Liver (tissue), 3 donors: Measurements from ENCODE around the gene RAD51B.

Experiments
- EGR1 ChIP-seq, 2 donors: IDR thresholded peaks; 2 replicates each; pipeline ENCODE4 v1.6.1; 2016 to 2018; ENCODE audit warnings: antibody characterized with exemption in 2 of 2, low read depth in 2 of 2
- GABPA ChIP-seq, 2 donors: IDR thresholded peaks in 1 of 2; conservative IDR thresholded peaks in 1 of 2; 2 replicates each; pipeline ENCODE4 v1.6.1; 2016; ENCODE audit warnings: antibody characterized with exemption in 2 of 2, mild to moderate bottlenecking in 1 of 2, moderate library complexity in 1 of 2
- HNF4A ChIP-seq, 2 donors: conservative IDR thresholded peaks; 2 replicates each; pipeline ENCODE4 v1.6.1; 2016; ENCODE audit warnings: antibody characterized with exemption in 2 of 2, mild to moderate bottlenecking in 2 of 2
- NR2F2 ChIP-seq: IDR thresholded peaks from 2 replicates; pipeline ENCODE4 v1.6.1; 2016; ENCODE audit warnings: antibody characterized with exemption
- RAD21 ChIP-seq, 2 donors: IDR thresholded peaks; 2 replicates each; pipeline ENCODE4 v1.6.1; 2016; ENCODE audit warnings: antibody characterized with exemption in 2 of 2, mild to moderate bottlenecking in 2 of 2
- RXRA ChIP-seq, 2 donors: IDR thresholded peaks; 2 replicates each; pipeline ENCODE4 v1.6.1; 2017 to 2018; ENCODE audit warnings: antibody characterized with exemption in 2 of 2, mild to moderate bottlenecking in 1 of 2
- SP1 ChIP-seq: IDR thresholded peaks from 2 replicates; pipeline ENCODE4 v1.6.1; 2018; ENCODE audit warnings: antibody characterized with exemption, mild to moderate bottlenecking
- TAF1 ChIP-seq: conservative IDR thresholded peaks from 2 replicates; pipeline ENCODE4 v1.6.1; 2016; ENCODE audit warnings: antibody characterized with exemption, mild to moderate bottlenecking
- YY1 ChIP-seq: IDR thresholded peaks from 2 replicates; pipeline ENCODE4 v1.6.1; 2016; ENCODE audit warnings: antibody characterized with exemption, mild to moderate bottlenecking
- TF ChIP-seq, protein P1 (sequence below): fragments of 150-350 bp; IDR thresholded peaks from 2 replicates; pipeline ENCODE4 v1.5.1; 2017; ENCODE audit warnings: improper control_type of control experiment, low read depth, low read length; ENCODE audit not compliant: missing input control
- TF ChIP-seq, protein P2 (sequence below): IDR thresholded peaks from 2 replicates; pipeline ENCODE4 v1.6.1; 2016; ENCODE audit warnings: antibody characterized with exemption, mild to moderate bottlenecking
- TF ChIP-seq, protein P3 (sequence below): IDR thresholded peaks from 2 replicates; pipeline ENCODE4 v1.6.1; 2016; ENCODE audit warnings: antibody characterized with exemption
- TF ChIP-seq, protein P4 (sequence below): IDR thresholded peaks from 2 replicates; pipeline ENCODE4 v1.6.1; 2016; ENCODE audit warnings: antibody characterized with exemption
- TF ChIP-seq, protein P5 (sequence below): IDR thresholded peaks from 2 replicates; pipeline ENCODE4 v1.6.1; 2016; ENCODE audit warnings: antibody characterized with exemption
- donor health status: healthy.
- donor health status: healthy.

DNA sequence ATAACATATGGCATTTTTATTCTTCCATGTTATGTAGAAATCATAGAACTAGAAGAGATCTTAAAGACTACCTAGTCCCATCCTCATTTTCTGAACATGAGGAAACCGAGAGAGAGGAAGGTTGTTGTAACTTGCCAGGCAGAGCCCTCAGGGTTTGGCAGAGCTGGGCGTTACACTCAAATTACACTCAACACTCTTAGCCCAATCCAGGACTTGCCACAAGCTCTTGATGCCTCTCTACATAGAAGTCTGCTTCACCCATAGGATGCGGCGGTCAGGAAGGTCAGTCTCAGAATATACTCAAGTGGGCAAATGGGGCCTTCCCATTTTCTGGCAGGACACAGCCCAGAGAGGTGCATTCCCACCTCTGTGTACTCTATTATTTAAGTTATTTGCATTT is 765.2 kb downstream of the RAD51B start:
- TF ChIP-seq, protein P1, sequence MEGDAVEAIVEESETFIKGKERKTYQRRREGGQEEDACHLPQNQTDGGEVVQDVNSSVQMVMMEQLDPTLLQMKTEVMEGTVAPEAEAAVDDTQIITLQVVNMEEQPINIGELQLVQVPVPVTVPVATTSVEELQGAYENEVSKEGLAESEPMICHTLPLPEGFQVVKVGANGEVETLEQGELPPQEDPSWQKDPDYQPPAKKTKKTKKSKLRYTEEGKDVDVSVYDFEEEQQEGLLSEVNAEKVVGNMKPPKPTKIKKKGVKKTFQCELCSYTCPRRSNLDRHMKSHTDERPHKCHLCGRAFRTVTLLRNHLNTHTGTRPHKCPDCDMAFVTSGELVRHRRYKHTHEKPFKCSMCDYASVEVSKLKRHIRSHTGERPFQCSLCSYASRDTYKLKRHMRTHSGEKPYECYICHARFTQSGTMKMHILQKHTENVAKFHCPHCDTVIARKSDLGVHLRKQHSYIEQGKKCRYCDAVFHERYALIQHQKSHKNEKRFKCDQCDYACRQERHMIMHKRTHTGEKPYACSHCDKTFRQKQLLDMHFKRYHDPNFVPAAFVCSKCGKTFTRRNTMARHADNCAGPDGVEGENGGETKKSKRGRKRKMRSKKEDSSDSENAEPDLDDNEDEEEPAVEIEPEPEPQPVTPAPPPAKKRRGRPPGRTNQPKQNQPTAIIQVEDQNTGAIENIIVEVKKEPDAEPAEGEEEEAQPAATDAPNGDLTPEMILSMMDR, result no peak
- TF ChIP-seq TAF1 (no peak), GABPA (IDR thresholded peaks at IDR 0.05 in 1 of 2, conservative IDR thresholded peaks at IDR 0.05 in 1 of 2) (no peak), RAD21 (IDR thresholded peaks at IDR 0.05) (no peak), RXRA (IDR thresholded peaks at IDR 0.05) (no peak), YY1 (no peak), NR2F2 (no peak), EGR1 (IDR thresholded peaks at IDR 0.05; ENCODE audit: low read depth in 2 of 2) (no peak), HNF4A (conservative IDR thresholded peaks at IDR 0.05) (no peak), SP1 (no peak)
- TF ChIP-seq, protein P2, sequence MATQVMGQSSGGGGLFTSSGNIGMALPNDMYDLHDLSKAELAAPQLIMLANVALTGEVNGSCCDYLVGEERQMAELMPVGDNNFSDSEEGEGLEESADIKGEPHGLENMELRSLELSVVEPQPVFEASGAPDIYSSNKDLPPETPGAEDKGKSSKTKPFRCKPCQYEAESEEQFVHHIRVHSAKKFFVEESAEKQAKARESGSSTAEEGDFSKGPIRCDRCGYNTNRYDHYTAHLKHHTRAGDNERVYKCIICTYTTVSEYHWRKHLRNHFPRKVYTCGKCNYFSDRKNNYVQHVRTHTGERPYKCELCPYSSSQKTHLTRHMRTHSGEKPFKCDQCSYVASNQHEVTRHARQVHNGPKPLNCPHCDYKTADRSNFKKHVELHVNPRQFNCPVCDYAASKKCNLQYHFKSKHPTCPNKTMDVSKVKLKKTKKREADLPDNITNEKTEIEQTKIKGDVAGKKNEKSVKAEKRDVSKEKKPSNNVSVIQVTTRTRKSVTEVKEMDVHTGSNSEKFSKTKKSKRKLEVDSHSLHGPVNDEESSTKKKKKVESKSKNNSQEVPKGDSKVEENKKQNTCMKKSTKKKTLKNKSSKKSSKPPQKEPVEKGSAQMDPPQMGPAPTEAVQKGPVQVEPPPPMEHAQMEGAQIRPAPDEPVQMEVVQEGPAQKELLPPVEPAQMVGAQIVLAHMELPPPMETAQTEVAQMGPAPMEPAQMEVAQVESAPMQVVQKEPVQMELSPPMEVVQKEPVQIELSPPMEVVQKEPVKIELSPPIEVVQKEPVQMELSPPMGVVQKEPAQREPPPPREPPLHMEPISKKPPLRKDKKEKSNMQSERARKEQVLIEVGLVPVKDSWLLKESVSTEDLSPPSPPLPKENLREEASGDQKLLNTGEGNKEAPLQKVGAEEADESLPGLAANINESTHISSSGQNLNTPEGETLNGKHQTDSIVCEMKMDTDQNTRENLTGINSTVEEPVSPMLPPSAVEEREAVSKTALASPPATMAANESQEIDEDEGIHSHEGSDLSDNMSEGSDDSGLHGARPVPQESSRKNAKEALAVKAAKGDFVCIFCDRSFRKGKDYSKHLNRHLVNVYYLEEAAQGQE, result no peak
- TF ChIP-seq, protein P3, sequence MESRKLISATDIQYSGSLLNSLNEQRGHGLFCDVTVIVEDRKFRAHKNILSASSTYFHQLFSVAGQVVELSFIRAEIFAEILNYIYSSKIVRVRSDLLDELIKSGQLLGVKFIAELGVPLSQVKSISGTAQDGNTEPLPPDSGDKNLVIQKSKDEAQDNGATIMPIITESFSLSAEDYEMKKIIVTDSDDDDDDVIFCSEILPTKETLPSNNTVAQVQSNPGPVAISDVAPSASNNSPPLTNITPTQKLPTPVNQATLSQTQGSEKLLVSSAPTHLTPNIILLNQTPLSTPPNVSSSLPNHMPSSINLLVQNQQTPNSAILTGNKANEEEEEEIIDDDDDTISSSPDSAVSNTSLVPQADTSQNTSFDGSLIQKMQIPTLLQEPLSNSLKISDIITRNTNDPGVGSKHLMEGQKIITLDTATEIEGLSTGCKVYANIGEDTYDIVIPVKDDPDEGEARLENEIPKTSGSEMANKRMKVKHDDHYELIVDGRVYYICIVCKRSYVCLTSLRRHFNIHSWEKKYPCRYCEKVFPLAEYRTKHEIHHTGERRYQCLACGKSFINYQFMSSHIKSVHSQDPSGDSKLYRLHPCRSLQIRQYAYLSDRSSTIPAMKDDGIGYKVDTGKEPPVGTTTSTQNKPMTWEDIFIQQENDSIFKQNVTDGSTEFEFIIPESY, result no peak
- TF ChIP-seq, protein P4, sequence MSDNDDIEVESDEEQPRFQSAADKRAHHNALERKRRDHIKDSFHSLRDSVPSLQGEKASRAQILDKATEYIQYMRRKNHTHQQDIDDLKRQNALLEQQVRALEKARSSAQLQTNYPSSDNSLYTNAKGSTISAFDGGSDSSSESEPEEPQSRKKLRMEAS, result no peak
- TF ChIP-seq, protein P5, sequence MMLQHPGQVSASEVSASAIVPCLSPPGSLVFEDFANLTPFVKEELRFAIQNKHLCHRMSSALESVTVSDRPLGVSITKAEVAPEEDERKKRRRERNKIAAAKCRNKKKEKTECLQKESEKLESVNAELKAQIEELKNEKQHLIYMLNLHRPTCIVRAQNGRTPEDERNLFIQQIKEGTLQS, result no peak
